Measurements from ENCODE around the gene ACIN1. TPM values are rescaled to one million over a fixed set of nuclear protein-coding genes. Genes with fewer than 3 reads are reported as not detected.

ACIN1 gene
- total and polyA plus RNA-seq, 9 of the 15 experiments (the other 6 are each of a cell fraction or from before 2014, with no cell fraction given): 5.0 to 196 (median 129) TPM

GRCh38 chr14:23078692-23079116 is 16.2 kb downstream of the ACIN1 start (continued):
- 0 out of 2 replicates have a peak, but pooled peaks have one; percentile 24 for TF ChIP-seq ZNF609 (CRISPR knock-in tag; IDR thresholded peaks at IDR 0.05; ENCODE audit: borderline replicate concordance)
- TF ChIP-seq THRB (CRISPR knock-in tag; conservative IDR thresholded peaks at IDR 0.05): no peak
- TF ChIP-seq DACH1 (IDR thresholded peaks at IDR 0.05; ENCODE audit: partially characterized antibody): peak; percentile 93
- no peak; the same call in 1 of the 2 replicates for TF ChIP-seq CREB3L1 (IDR thresholded peaks at IDR 0.05; ENCODE audit: borderline replicate concordance, low read depth)
- TF ChIP-seq GTF2E2 (tag; IDR thresholded peaks at IDR 0.05): no peak
- TF ChIP-seq TAF9B (IDR thresholded peaks at IDR 0.05; ENCODE audit: partially characterized antibody): peak; percentile 81
- peak; percentile 82; the same call in 1 of the 2 replicates for TF ChIP-seq BACH1 (tag; IDR thresholded peaks at IDR 0.05)
- no peak for TF ChIP-seq TAF15 (IDR thresholded peaks at IDR 0.05; ENCODE audit: low read depth, low read length)
- no peak for TF ChIP-seq ZNF830 (CRISPR knock-in tag; IDR thresholded peaks at IDR 0.05)
- TF ChIP-seq ATF1 (CRISPR knock-in tag; IDR thresholded peaks at IDR 0.05): no peak
- TF ChIP-seq ATF1 (tag; IDR thresholded peaks at IDR 0.05): peak; percentile 27; the same call in 1 of the 2 replicates
- TF ChIP-seq RHOXF2B (CRISPR knock-in tag; conservative IDR thresholded peaks at IDR 0.05): no peak
- no peak for TF ChIP-seq ZNF277 (CRISPR knock-in tag; IDR thresholded peaks at IDR 0.05; ENCODE audit: borderline replicate concordance)
- TF ChIP-seq CTBP1 (IDR thresholded peaks at IDR 0.05; ENCODE audit: borderline replicate concordance): peak; percentile 89
- TF ChIP-seq MEF2D (tag; conservative IDR thresholded peaks at IDR 0.05; ENCODE audit: low read depth): peak; percentile 46
- TF ChIP-seq FOSL1 (tag; conservative IDR thresholded peaks at IDR 0.05): peak; percentile 98
- TF ChIP-seq ETS1 (conservative IDR thresholded peaks at IDR 0.05; ENCODE audit: control insufficient read depth, low read depth, low read length): no peak

Data from K562 (cell line).